ENCODE results near the gene TACR2. TPM values are rescaled to one million over a fixed set of nuclear protein-coding genes. Genes with fewer than 3 reads are reported as not detected.

Gene TACR2
- total and polyA plus RNA-seq, 3 donors from 2014 or later: 0.74 to 0.91 (median 0.87) TPM

- intact Hi-C loops (cut with DNase I; ENCODE audit: low total_unique reads): no loop called here
- no peak for TF ChIP-seq POLR2A (IDR thresholded peaks at IDR 0.05)
- TF ChIP-seq, protein P1, sequence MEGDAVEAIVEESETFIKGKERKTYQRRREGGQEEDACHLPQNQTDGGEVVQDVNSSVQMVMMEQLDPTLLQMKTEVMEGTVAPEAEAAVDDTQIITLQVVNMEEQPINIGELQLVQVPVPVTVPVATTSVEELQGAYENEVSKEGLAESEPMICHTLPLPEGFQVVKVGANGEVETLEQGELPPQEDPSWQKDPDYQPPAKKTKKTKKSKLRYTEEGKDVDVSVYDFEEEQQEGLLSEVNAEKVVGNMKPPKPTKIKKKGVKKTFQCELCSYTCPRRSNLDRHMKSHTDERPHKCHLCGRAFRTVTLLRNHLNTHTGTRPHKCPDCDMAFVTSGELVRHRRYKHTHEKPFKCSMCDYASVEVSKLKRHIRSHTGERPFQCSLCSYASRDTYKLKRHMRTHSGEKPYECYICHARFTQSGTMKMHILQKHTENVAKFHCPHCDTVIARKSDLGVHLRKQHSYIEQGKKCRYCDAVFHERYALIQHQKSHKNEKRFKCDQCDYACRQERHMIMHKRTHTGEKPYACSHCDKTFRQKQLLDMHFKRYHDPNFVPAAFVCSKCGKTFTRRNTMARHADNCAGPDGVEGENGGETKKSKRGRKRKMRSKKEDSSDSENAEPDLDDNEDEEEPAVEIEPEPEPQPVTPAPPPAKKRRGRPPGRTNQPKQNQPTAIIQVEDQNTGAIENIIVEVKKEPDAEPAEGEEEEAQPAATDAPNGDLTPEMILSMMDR (IDR thresholded peaks at IDR 0.05): no peak
- 78 to 97% methylated on average over 5 to 10 of the region's 10 CpGs for WGBS, 2 donors
- no peak for DNase-seq
- Histone ChIP-seq H3K36me3 (ENCODE audit: low read depth, missing control alignments) (no peaks in the 10 kb centered on the region), H3K9me3 (no peaks in the 10 kb centered on the region), H3K27me3 (no peaks in the 10 kb centered on the region), H3K4me1 (peaks cover 8% of the 10 kb centered on the region), H3K4me3 (no peak overlapping the region), H3K27ac (no peak overlapping the region)
Observed at GRCh38 chr10:69404786-69405185, 11.9 kb downstream of the TACR2 start.

GRCh38 chr10:69403519-69403918, 13.2 kb downstream of the TACR2 start:
- Histone ChIP-seq H3K4me1 (peaks cover 12% of the 10 kb centered on the region), H3K9me3 (no peaks in the 10 kb centered on the region), H3K27ac (no peak overlapping the region), H3K36me3 (ENCODE audit: low read depth, missing control alignments) (no peaks in the 10 kb centered on the region), H3K4me3 (no peak overlapping the region), H3K27me3 (no peaks in the 10 kb centered on the region)
- intact Hi-C loops (cut with DNase I; ENCODE audit: low total_unique reads): no loop called here
- no peak for DNase-seq
- WGBS, 2 donors: 58 to 74% methylated on average over 3 of the region's 3 CpGs
- TF ChIP-seq, protein P1 (IDR thresholded peaks at IDR 0.05): no peak
- no peak for TF ChIP-seq POLR2A (IDR thresholded peaks at IDR 0.05)

DNA sequence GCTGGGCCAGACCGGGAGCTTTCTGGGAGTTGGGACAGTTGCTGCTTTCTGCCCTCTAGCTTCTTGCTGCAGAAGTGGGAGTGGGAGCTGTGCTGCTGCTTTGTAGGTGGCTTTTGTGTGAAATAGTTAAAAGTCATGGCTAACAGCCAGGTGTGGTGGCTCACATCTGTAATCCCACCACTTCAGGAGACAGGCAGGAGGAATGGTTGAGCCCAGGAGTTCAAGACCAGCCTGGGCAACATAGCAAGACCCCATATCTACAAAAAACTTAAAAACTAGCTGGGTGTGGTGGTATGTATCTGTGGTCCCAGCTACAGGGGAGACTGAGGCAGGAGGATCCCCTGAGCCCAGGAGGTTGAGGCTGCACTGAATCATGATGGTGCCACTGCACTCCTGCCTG, 13.7 kb downstream of the TACR2 start:
- no peak overlapping the region for H3K4me3 ChIP-seq
- intact Hi-C loops (cut with DNase I; ENCODE audit: low total_unique reads): no loop called here
- H3K4me1 ChIP-seq: peaks cover 13% of the 10 kb centered on the region
- no peak overlapping the region for H3K27ac ChIP-seq
- no peaks in the 10 kb centered on the region for H3K9me3 ChIP-seq
- no peak for DNase-seq
- WGBS, 2 donors: 93% methylated on average over 1 of the region's 1 CpG; no CpG with 5 or more reads in 1 of the 2 donors
- TF ChIP-seq POLR2A (IDR thresholded peaks at IDR 0.05): no peak
- TF ChIP-seq, protein P1 (IDR thresholded peaks at IDR 0.05): no peak
- no peaks in the 10 kb centered on the region for H3K36me3 ChIP-seq (ENCODE audit: low read depth, missing control alignments)
- H3K27me3 ChIP-seq: no peaks in the 10 kb centered on the region

DNA sequence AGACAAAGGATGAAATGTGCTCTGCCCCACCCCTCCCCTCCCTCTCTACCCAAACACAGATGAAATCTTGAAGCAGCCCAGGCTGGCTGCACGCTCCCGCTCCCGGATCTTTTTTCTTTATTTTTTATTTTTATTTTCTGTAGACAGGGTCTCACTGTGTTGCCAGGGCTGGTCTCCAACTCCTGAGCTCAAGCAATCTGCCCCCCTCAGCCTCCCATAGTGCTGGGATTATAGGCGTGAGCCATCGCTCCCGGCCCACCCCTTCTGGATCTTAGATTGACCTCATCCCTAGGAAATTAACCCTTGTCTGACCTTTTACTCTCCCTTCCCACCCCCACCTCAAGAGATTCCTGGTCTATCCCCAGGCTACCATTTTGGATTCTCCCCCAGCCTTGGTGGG, 14.3 kb downstream of the TACR2 start:
- Histone ChIP-seq H3K36me3 (ENCODE audit: low read depth, missing control alignments) (no peaks in the 10 kb centered on the region), H3K4me1 (peaks cover 15% of the 10 kb centered on the region), H3K9me3 (no peaks in the 10 kb centered on the region), H3K4me3 (no peak overlapping the region), H3K27ac (no peak overlapping the region), H3K27me3 (no peaks in the 10 kb centered on the region)
- DNase-seq: no peak
- intact Hi-C loops (cut with DNase I; ENCODE audit: low total_unique reads): no loop called here
- 80 to 85% methylated on average over 6 of the region's 6 CpGs for WGBS, 2 donors
- TF ChIP-seq POLR2A (IDR thresholded peaks at IDR 0.05): no peak
- TF ChIP-seq, protein P1 (IDR thresholded peaks at IDR 0.05): no peak

GRCh38 chr10:69401416-69401815, 15.3 kb downstream of the TACR2 start:
- Histone ChIP-seq H3K36me3 (ENCODE audit: low read depth, missing control alignments) (no peaks in the 10 kb centered on the region), H3K27me3 (no peaks in the 10 kb centered on the region), H3K9me3 (no peaks in the 10 kb centered on the region), H3K4me1 (peaks cover 18% of the 10 kb centered on the region), H3K4me3 (no peak overlapping the region), H3K27ac (no peak overlapping the region)
- intact Hi-C loops (cut with DNase I; ENCODE audit: low total_unique reads): no loop called here
- WGBS, 2 donors: 92 to 96% methylated on average over 7 to 11 of the region's 11 CpGs
- no peak for DNase-seq
- TF ChIP-seq, protein P1 (IDR thresholded peaks at IDR 0.05): no peak
- TF ChIP-seq POLR2A (IDR thresholded peaks at IDR 0.05): no peak

Measured in testis (tissue), 3 donors.